Osteocyte (in vitro differentiated cells): ENCODE results near the gene CFAP107. TPM values are rescaled to one million over a fixed set of nuclear protein-coding genes. Genes with fewer than 3 reads are reported as not detected.
"Not testable (repeated sequence)": the region's sequence is repeated elsewhere in the genome, so short reads cannot be mapped to it uniquely, and the experiment has no call there.

Experiments used
- DNase-seq: peaks from one replicate; pipeline ENCODE4 v3.0.0; 2021; ENCODE audit warnings: mixed read lengths; ENCODE audit not compliant: unreplicated experiment; ENCODE audit errors: extremely low spot score
- H3K27ac Mint-ChIP-seq: one replicate; pipeline ENCODE4 v1.8.0; 2021; ENCODE audit warnings: mild to moderate bottlenecking, mixed read lengths; ENCODE audit not compliant: unreplicated experiment
- H3K27me3 Mint-ChIP-seq: one replicate; pipeline ENCODE4 v1.8.0; 2021; ENCODE audit warnings: mixed read lengths; ENCODE audit not compliant: unreplicated experiment
- H3K36me3 Mint-ChIP-seq: one replicate; pipeline ENCODE4 v1.8.0; 2021; ENCODE audit warnings: mixed read lengths; ENCODE audit not compliant: unreplicated experiment
- H3K4me1 Mint-ChIP-seq: one replicate; pipeline ENCODE4 v1.8.0; 2021; ENCODE audit warnings: mixed read lengths; ENCODE audit not compliant: unreplicated experiment
- H3K4me3 Mint-ChIP-seq: one replicate; pipeline ENCODE4 v1.8.0; 2021; ENCODE audit warnings: mild to moderate bottlenecking, moderate library complexity, mixed read lengths; ENCODE audit not compliant: unreplicated experiment
- H3K9me3 Mint-ChIP-seq: one replicate; pipeline ENCODE4 v1.8.0; 2021; ENCODE audit warnings: mixed read lengths; ENCODE audit not compliant: unreplicated experiment
- CTCF ChIP-seq: fragments of 200-600 bp; sonication (generic); IDR thresholded peaks from 2 replicates; pipeline ENCODE4 v1.5.0; 2021; ENCODE audit warnings: antibody characterized with exemption, mild to moderate bottlenecking, moderate library complexity
- total RNA-seq: library from RNA; stranded (reverse); gene quantifications from 2 replicates; pipeline ENCODE4 v1.2.1, GENCODE V29; 2021

The CFAP107 gene
- total RNA-seq, 1 donor from 2014 or later, result not detected

DNA sequence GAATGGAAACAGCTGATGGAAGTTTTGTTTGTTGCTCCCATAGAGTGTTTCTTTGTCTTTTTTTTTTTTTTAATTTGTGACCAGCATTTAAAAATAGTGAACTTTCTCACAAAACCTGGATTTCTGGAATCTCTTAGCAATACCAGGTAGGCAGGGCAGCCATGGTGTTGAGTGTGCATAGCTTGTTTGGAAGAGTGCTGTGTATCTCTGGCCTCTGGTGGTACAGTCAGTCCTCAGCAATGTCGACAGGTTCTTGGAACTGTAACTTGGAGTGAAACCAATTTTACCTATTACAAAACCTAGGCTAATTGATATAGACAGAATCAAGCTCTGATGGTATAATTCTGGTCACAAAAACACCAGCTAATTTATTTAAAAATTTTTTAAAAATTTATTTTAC lies 23.4 kb upstream of the CFAP107 start:
- H3K4me1 Mint-ChIP-seq, result no peaks in the 10 kb centered on the region
- H3K36me3 Mint-ChIP-seq, result no peaks in the 10 kb centered on the region
- H3K27me3 Mint-ChIP-seq, result no peaks in the 10 kb centered on the region
- no peak overlapping the region for H3K4me3 Mint-ChIP-seq
- H3K27ac Mint-ChIP-seq, result no peak overlapping the region
- DNase-seq, result no peak
- TF ChIP-seq CTCF, result no peak
- no peaks in the 10 kb centered on the region for H3K9me3 Mint-ChIP-seq

GRCh38 chr1:12728391-12728790 lies 17.6 kb upstream of the CFAP107 start:
- Mint-ChIP-seq H3K9me3 (peaks cover 10% of the 10 kb centered on the region), H3K36me3 (no peaks in the 10 kb centered on the region), H3K4me1 (no peaks in the 10 kb centered on the region), H3K4me3 (no peak overlapping the region), H3K27me3 (peaks cover 1% of the 10 kb centered on the region), H3K27ac (no peak overlapping the region)
- DNase-seq, result no peak
- no peak for TF ChIP-seq CTCF

GRCh38 chr1:12730156-12730555 lies 15.8 kb upstream of the CFAP107 start:
- no peak for TF ChIP-seq CTCF
- peaks cover 8% of the 10 kb centered on the region for H3K27me3 Mint-ChIP-seq
- no peaks in the 10 kb centered on the region for H3K4me1 Mint-ChIP-seq
- no peak overlapping the region for H3K27ac Mint-ChIP-seq
- DNase-seq, result no peak
- no peaks in the 10 kb centered on the region for H3K36me3 Mint-ChIP-seq
- H3K9me3 Mint-ChIP-seq, result peaks cover 10% of the 10 kb centered on the region
- H3K4me3 Mint-ChIP-seq, result no peak overlapping the region

GRCh38 chr1:12731084-12731483 lies 14.9 kb upstream of the CFAP107 start:
- not testable (repeated sequence) for H3K27ac Mint-ChIP-seq, H3K4me3 Mint-ChIP-seq, H3K4me1 Mint-ChIP-seq, H3K27me3 Mint-ChIP-seq, H3K36me3 Mint-ChIP-seq, DNase-seq
- H3K9me3 Mint-ChIP-seq, result peaks cover 10% of the 10 kb centered on the region

GRCh38 chr1:12734651-12735050 lies 11.3 kb upstream of the CFAP107 start:
- Mint-ChIP-seq H3K27ac (no peak overlapping the region), H3K9me3 (peaks cover 3% of the 10 kb centered on the region), H3K4me1 (no peaks in the 10 kb centered on the region), H3K36me3 (no peaks in the 10 kb centered on the region), H3K27me3 (peaks cover 13% of the 10 kb centered on the region), H3K4me3 (no peak overlapping the region)
- DNase-seq, result no peak
- no peak for TF ChIP-seq CTCF

DNA sequence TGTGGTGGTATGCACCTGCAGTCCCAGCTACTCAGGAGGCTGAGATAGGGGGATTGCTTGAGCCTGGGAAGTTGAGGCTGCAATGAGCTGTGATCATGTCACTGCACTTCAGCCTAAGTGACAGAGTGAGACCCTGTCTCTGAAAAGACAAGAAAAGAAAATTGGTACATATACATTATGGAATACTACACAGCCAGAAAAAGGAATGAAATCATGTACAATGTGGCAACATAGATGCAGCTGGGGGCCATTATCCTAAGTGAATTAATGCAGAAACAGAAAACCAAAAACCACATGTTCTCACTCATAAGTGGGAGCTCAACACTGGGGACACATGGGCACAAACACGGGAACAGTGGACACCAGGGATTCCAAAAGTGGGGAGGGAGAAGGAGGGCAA lies 7.1 kb upstream of the CFAP107 start:
- TF ChIP-seq CTCF, result no peak
- Mint-ChIP-seq H3K4me3 (no peak overlapping the region), H3K36me3 (no peaks in the 10 kb centered on the region), H3K4me1 (no peaks in the 10 kb centered on the region), H3K9me3 (peaks cover 3% of the 10 kb centered on the region), H3K27me3 (peaks cover 10% of the 10 kb centered on the region), H3K27ac (no peak overlapping the region)
- DNase-seq, result no peak
